SJCRH30 (cell line): ENCODE measurements around the gene OR8B2. TPM values are rescaled to one million over a fixed set of nuclear protein-coding genes. Genes with fewer than 3 reads are reported as not detected.

Source experiments
- DNase-seq, 2 experiments: peaks; one replicate each; pipeline ENCODE4 v3.0.0-alpha.2; 2015 to 2020
- H3K27ac ChIP-seq: fragments of 250-450 bp; sonication (Bioruptor Pico); 2 replicates; pipeline ENCODE4 v1.5.1; 2020; ENCODE audit warnings: mild to moderate bottlenecking, moderate library complexity
- H3K27me3 ChIP-seq: fragments of 250-450 bp; sonication (Bioruptor Pico); 2 replicates; pipeline ENCODE4 v1.5.1; 2020; ENCODE audit warnings: mild to moderate bottlenecking, moderate library complexity
- H3K36me3 ChIP-seq: fragments of 250-450 bp; sonication (Bioruptor Pico); 2 replicates; pipeline ENCODE4 v1.5.1; 2020; ENCODE audit warnings: mild to moderate bottlenecking, moderate library complexity
- H3K4me1 ChIP-seq: fragments of 250-450 bp; sonication (Bioruptor Pico); 2 replicates; pipeline ENCODE4 v1.5.1; 2020; ENCODE audit warnings: mild to moderate bottlenecking, moderate library complexity
- H3K4me3 ChIP-seq: fragments of 250-450 bp; sonication (Bioruptor Pico); 2 replicates; pipeline ENCODE4 v1.5.1; 2020; ENCODE audit warnings: mild to moderate bottlenecking, moderate library complexity
- H3K9me3 ChIP-seq: fragments of 250-450 bp; sonication (Bioruptor Pico); replicated peaks from 2 replicates; pipeline ENCODE4 v1.5.1; 2020; ENCODE audit warnings: mild to moderate bottlenecking, moderate library complexity
- total RNA-seq: library from RNA; depleted of rRNA; stranded (reverse); fragments of >200 nt; shearing (Covaris generic); gene quantifications from 2 replicates; pipeline ENCODE4 v1.2.3, GENCODE V29; 2014; rRNA removed

Gene OR8B2
- total RNA-seq, 1 experiment from 2014 or later, result not detected

GRCh38 chr11:124359566-124359965 is 24.7 kb downstream of the OR8B2 start:
- Histone ChIP-seq H3K27ac (no peak overlapping the region), H3K4me1 (no peaks in the 10 kb centered on the region), H3K4me3 (no peak overlapping the region), H3K36me3 (no peaks in the 10 kb centered on the region), H3K9me3 (no peaks in the 10 kb centered on the region), H3K27me3 (no peaks in the 10 kb centered on the region)
- DNase-seq, result no peak

- H3K4me3 ChIP-seq, result no peak overlapping the region
- no peaks in the 10 kb centered on the region for H3K36me3 ChIP-seq
Measured at GRCh38 chr11:124346311-124346955, 37.9 kb downstream of the OR8B2 start.

GRCh38 chr11:124344346-124344745 is 40.0 kb downstream of the OR8B2 start:
- H3K9me3 ChIP-seq, result no peaks in the 10 kb centered on the region
- H3K36me3 ChIP-seq, result no peaks in the 10 kb centered on the region
- DNase-seq, result no peak
- H3K27me3 ChIP-seq, result no peaks in the 10 kb centered on the region
- no peaks in the 10 kb centered on the region for H3K4me1 ChIP-seq
- H3K27ac ChIP-seq, result no peak overlapping the region
- H3K4me3 ChIP-seq, result no peak overlapping the region

More at GRCh38 chr11:124346311-124346955, 37.9 kb downstream of the OR8B2 start:
- DNase-seq, result no peak
- H3K9me3 ChIP-seq, result no peaks in the 10 kb centered on the region
- H3K27me3 ChIP-seq, result no peaks in the 10 kb centered on the region
- H3K4me1 ChIP-seq, result no peaks in the 10 kb centered on the region
- H3K27ac ChIP-seq, result no peak overlapping the region

- H3K27ac ChIP-seq, result no peak overlapping the region
- no peaks in the 10 kb centered on the region for H3K9me3 ChIP-seq
- H3K36me3 ChIP-seq, result no peaks in the 10 kb centered on the region
- no peaks in the 10 kb centered on the region for H3K27me3 ChIP-seq
- H3K4me3 ChIP-seq, result no peak overlapping the region
- no peaks in the 10 kb centered on the region for H3K4me1 ChIP-seq
- no peak for DNase-seq
Measured at GRCh38 chr11:124340142-124340447, 44.2 kb downstream of the OR8B2 start.

GRCh38 chr11:124339396-124340141 is 44.7 kb downstream of the OR8B2 start:
- no peaks in the 10 kb centered on the region for H3K36me3 ChIP-seq
- H3K9me3 ChIP-seq, result no peaks in the 10 kb centered on the region
- DNase-seq, result no peak
- no peaks in the 10 kb centered on the region for H3K4me1 ChIP-seq
- H3K4me3 ChIP-seq, result no peak overlapping the region
- H3K27me3 ChIP-seq, result no peaks in the 10 kb centered on the region
- H3K27ac ChIP-seq, result no peak overlapping the region

Other genes starting within 250 kb of the OR8B2 start
- gene OR10D3, start 201.2 kb downstream of the OR8B2 start, total RNA-seq, result not detected in 2 replicates
- not detected in 2 replicates for gene OR8G1, start 143.4 kb downstream of the OR8B2 start, total RNA-seq
- gene OR8G5, start 128.1 kb downstream of the OR8B2 start, total RNA-seq, result not detected in 2 replicates
- not detected in 2 replicates for gene OR8D1, start 70.5 kb downstream of the OR8B2 start, total RNA-seq
- not detected in 2 replicates for gene OR8D2, start 64.3 kb downstream of the OR8B2 start, total RNA-seq
- gene OR8B3, start 14.5 kb upstream of the OR8B2 start, total RNA-seq, result not detected in 2 replicates
- gene OR8B4, start 40.4 kb upstream of the OR8B2 start, total RNA-seq, result not detected in 2 replicates
- gene OR8B8, start 61.2 kb upstream of the OR8B2 start, total RNA-seq, result not detected in 2 replicates
- gene OR8B12, start 159.2 kb upstream of the OR8B2 start, total RNA-seq, result not detected in 2 replicates
- gene OR8A1, start 185.5 kb upstream of the OR8B2 start, total RNA-seq, result not detected in 2 replicates
- gene PANX3, start 226.9 kb upstream of the OR8B2 start, total RNA-seq, result not detected in 2 replicates
- gene TBRG1, start 238.4 kb upstream of the OR8B2 start, total RNA-seq, result 11.9 and 14.4 TPM in 2 replicates